K562 (cell line): ENCODE results near the gene RRH. TPM values are rescaled to one million over a fixed set of nuclear protein-coding genes. Genes with fewer than 3 reads are reported as not detected.

ENCODE experiments used
- ATAC-seq: fragments of 200-7000 bp; cut with Tn5 transposase; 3 replicates; pipeline ENCODE4 v1.9.1; 2020; ENCODE audit warnings: moderate library complexity
- BruUV-seq: library from RNA; stranded (reverse); fragments of 400-500 nt; replicated peaks from 2 replicates; lab custom pipeline; 2021; lab: Mats Ljungman, UMichigan
- CTCF ChIA-PET: fragments of 300-600 bp; formaldehyde crosslinking; extraction: SDS; loops from one replicate; lab custom pipeline; 2021; ENCODE audit warnings: low intra/inter-chr PET ratio; lab: Yijun Ruan, JAX
- POLR2A ChIA-PET: fragments of 300-600, 350-650 bp; sonication (Branson Sonifier 250); formaldehyde crosslinking; extraction: SDS; loops from one replicate; lab custom pipeline; 2021; ENCODE audit warnings: antibody characterized with exemption, inconsistent platforms; lab: Yijun Ruan, JAX
- DNase-seq, 4 experiments: peaks; one replicate each; pipeline versions ENCODE4 v3.0.0 to v3.0.0-alpha.2; 2011 to 2018; ENCODE audit warnings: low spot score in 3 of 4, mixed read lengths in 3 of 4; ENCODE audit errors: extremely low read depth in 1 of 4
- FAIRE-seq: peaks from 2 replicates; lab custom pipeline; 2011; peaks lifted over from hg19 to GRCh38; lab: Jason Lieb, UNC
- H2AFZ ChIP-seq: 2 replicates; pipeline ENCODE4 v1.6.0; 2011; ENCODE audit warnings: low read depth, low read length, control low read depth, inconsistent platforms
- H3K27ac ChIP-seq: fragments of 200-600 bp; 3 replicates; pipeline ENCODE4 v1.8.0; 2011; ENCODE audit warnings: low read depth, mild to moderate bottlenecking, control low read depth, inconsistent platforms, low read length, moderate library complexity, mixed read lengths; ENCODE audit errors: extremely low read depth
- H3K27me3 ChIP-seq, 2 experiments: fragments of 300-600 bp in 1 of 2; 2 replicates in 1 of 2; 3 replicates in 1 of 2; pipeline versions ENCODE4 v1.6.0 to v1.8.0; 2011; ENCODE audit warnings: inconsistent platforms in 2 of 2, low read length in 2 of 2, mild to moderate bottlenecking in 1 of 2, mixed read lengths in 1 of 2, moderate library complexity in 1 of 2; ENCODE audit not compliant: control insufficient read depth in 2 of 2, insufficient read depth in 2 of 2
- H3K36me3 ChIP-seq: fragments of 300-600 bp; 3 replicates; pipeline ENCODE4 v1.8.0; 2011; ENCODE audit warnings: mild to moderate bottlenecking, low read length, inconsistent platforms; ENCODE audit not compliant: control insufficient read depth, insufficient read depth
- H3K4me1 ChIP-seq, 2 experiments: fragments of 200-600 bp in 1 of 2; replicated peaks in 1 of 2; 2 replicates in 1 of 2; 3 replicates in 1 of 2; pipeline versions ENCODE4 v1.5.1 to v1.8.0; 2011; ENCODE audit warnings: inconsistent platforms in 2 of 2, low read length in 2 of 2, mild to moderate bottlenecking in 1 of 2, mixed read lengths in 1 of 2, moderate library complexity in 1 of 2; ENCODE audit not compliant: control insufficient read depth in 2 of 2, insufficient read depth in 2 of 2
- H3K4me2 ChIP-seq: 2 replicates; pipeline ENCODE4 v1.6.1; 2011; ENCODE audit warnings: low read length, control low read depth, inconsistent platforms, mixed read lengths; ENCODE audit not compliant: insufficient read depth
- H3K4me3 ChIP-seq: fragments of 200-600 bp; sonication (generic), shearing (Covaris generic); 2 replicates; pipeline ENCODE4 v1.5.1; 2016; ENCODE audit warnings: control low read depth, inconsistent platforms
- H3K79me2 ChIP-seq: fragments of 200-600 bp; 3 replicates; pipeline ENCODE4 v1.8.0; 2011; ENCODE audit warnings: low read length, inconsistent platforms; ENCODE audit not compliant: control insufficient read depth, insufficient read depth
- H3K9ac ChIP-seq, 2 experiments: 2 replicates each; pipeline versions ENCODE4 v1.6.0 to v1.6.1; 2011; ENCODE audit warnings: low read depth in 2 of 2, low read length in 2 of 2, control low read depth in 1 of 2, inconsistent platforms in 1 of 2, mild to moderate bottlenecking in 1 of 2, mixed read lengths in 1 of 2; ENCODE audit not compliant: insufficient read depth in 1 of 2
- H3K9me1 ChIP-seq: one replicate; pipeline ENCODE4 v1.6.0; 2011; ENCODE audit warnings: inconsistent platforms, mild to moderate bottlenecking, low read length, moderate library complexity; ENCODE audit not compliant: control insufficient read depth, insufficient read depth
- H3K9me3 ChIP-seq: replicated peaks from 2 replicates; pipeline ENCODE4 v1.5.1; 2011; ENCODE audit warnings: low read depth, low read length, inconsistent platforms; ENCODE audit not compliant: control insufficient read depth, insufficient read depth
- H4K20me1 ChIP-seq: replicated peaks from 2 replicates; pipeline ENCODE4 v1.6.1; 2011; ENCODE audit warnings: low read length, inconsistent platforms, mixed read lengths; ENCODE audit not compliant: control insufficient read depth, insufficient read depth
- DIDO1 ChIP-seq: fragments of 450-650 bp; IDR thresholded peaks from 2 replicates; pipeline ENCODE4 v1.6.1; 2016; ENCODE audit warnings: low read depth, missing biosample characterization, missing genetic modification characterization
- DMBX1 ChIP-seq: fragments of 250-450 bp; sonication (Bioruptor Pico); IDR thresholded peaks from 2 replicates; pipeline ENCODE4 v1.8.0; 2022; ENCODE audit warnings: inconsistent platforms, mild to moderate bottlenecking, moderate library complexity, borderline replicate concordance
- ETV1 ChIP-seq: fragments of 450-650 bp; conservative IDR thresholded peaks from 2 replicates; pipeline ENCODE4 v1.6.1; 2016; ENCODE audit warnings: missing genetic modification characterization, control low read depth, low read depth, missing compliant biosample characterization
- ZNF57 ChIP-seq: fragments of 450-650 bp; formaldehyde crosslinking; IDR thresholded peaks from 2 replicates; pipeline ENCODE4 v1.4.0; 2020; ENCODE audit warnings: mild to moderate bottlenecking, moderate library complexity
- ZNF76 ChIP-seq: fragments of 250-450 bp; sonication (Bioruptor Pico); IDR thresholded peaks from 2 replicates; pipeline ENCODE4 v1.4.0; 2020; ENCODE audit warnings: mild to moderate bottlenecking, moderate library complexity, borderline replicate concordance
- ZNF766 ChIP-seq: fragments of 200-800 bp; sonication (Bioruptor generic); conservative IDR thresholded peaks from 2 replicates; pipeline ENCODE4 v1.6.1; 2016; ENCODE audit warnings: missing genetic modification characterization, missing compliant biosample characterization
- WGBS: fragments of 100-300 bp; shearing (Covaris generic); methylation state at CpG from one replicate; pipeline ENCODE4 v1.1.6; 2016; ENCODE audit warnings: low coverage, mixed read lengths; ENCODE audit not compliant: insufficient coverage; ENCODE audit errors: missing lambda C conversion rate; 5-methylcytosine and 5-hydroxymethylcytosine counted together
- in situ Hi-C: fragments of 300-500 bp; cut with MboI; formaldehyde crosslinking; loops from 4 replicates; pipeline ENCODE4 v1.15.0; 2018; ENCODE audit warnings: inconsistent platforms, mixed read lengths
- intact Hi-C: fragments of 100-400 bp; cut with micrococcal nuclease; formaldehyde crosslinking; loops from 2 replicates; pipeline ENCODE4 v1.14.2; 2022
- polyA plus RNA-seq, 8 experiments: library from polyadenylated mRNA; depleted of rRNA in 4 of 8; stranded (reverse) in 5 of 8; unstranded in 3 of 8; fragments of >200 nt; fragmentation: Nextera tagmentation in 2 of 8; fragmentation: Illumina TruSeq in 1 of 8; extraction: Ambion mirVana in 2 of 8; extraction: Trizol in 1 of 8; gene quantifications; 2 replicates each; pipeline versions ENCODE4 v1.2.1 to v1.2.3, GENCODE V29; 2011 to 2014; ENCODE audit warnings: inconsistent platforms in 1 of 8, missing spikeins in 1 of 8
- total RNA-seq, 7 experiments: library from RNA; depleted of rRNA in 6 of 7; stranded (reverse); fragments of >200 nt in 6 of 7; fragmentation: Illumina TruSeq in 2 of 7; extraction: Trizol in 2 of 7; gene quantifications; 2 replicates each; pipeline versions ENCODE4 v1.2.1 to v1.2.3, GENCODE V29; 2011 to 2021; ENCODE audit warnings: low replicate concordance in 1 of 7
- TF ChIP-seq, protein P1 (sequence below): fragments of 250-450 bp; sonication (Bioruptor Pico); IDR thresholded peaks from 2 replicates; pipeline ENCODE4 v1.4.0; 2020

RRH gene
- total and polyA plus RNA-seq, 9 of the 15 experiments (the other 6 are each of a cell fraction or from before 2014, with no cell fraction given): 0.04 to 0.31 (median 0.12) TPM; not detected in 3

DNA sequence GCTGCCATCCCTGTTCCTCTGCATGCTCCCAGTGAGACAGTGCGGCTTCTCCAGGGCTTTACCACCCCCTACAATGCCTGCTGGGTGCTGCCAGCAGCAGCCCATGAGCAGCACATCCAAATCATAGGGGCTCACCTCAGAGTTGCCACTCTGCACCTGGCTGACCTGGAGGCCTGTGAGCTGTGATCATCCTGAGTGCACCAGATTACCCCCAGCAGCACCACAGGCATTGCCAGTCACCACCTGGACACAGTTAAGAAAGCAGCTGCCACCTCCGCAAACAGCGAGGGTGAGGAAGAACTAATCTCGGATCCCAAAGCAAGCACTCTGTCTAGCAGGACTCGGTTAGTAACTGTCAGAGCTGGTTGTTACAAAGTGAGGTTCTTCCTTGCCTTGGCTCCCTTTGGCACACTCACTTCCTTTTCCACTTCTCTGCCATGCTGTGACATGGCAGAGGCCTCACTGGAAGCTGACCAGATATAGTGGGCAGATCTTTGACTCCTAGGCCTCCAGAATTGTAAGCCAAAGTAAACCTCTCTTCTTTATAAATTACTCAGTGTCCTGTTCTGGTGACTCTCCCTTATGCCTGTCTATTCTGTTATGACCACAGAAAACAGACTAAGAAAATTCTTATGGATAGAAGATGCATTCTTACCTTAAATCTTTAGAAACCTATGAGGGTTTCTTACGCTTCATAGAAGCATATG, 45.3 kb downstream of the RRH start:
- H3K9me1 ChIP-seq: no peaks in the 10 kb centered on the region
- H4K20me1 ChIP-seq: no peaks in the 10 kb centered on the region
- H3K27me3 ChIP-seq: no peaks in the 10 kb centered on the region
- no peaks in the 10 kb centered on the region for H3K79me2 ChIP-seq
- H3K36me3 ChIP-seq: no peaks in the 10 kb centered on the region
- 49% methylated on average over 6 of the region's 6 CpGs for WGBS
- DNase-seq: no peak
- no peak overlapping the region for H3K4me2 ChIP-seq
- no peak overlapping the region for H2AFZ ChIP-seq
- H3K4me3 ChIP-seq: no peak overlapping the region
- no peak overlapping the region for H3K27ac ChIP-seq
- CTCF ChIA-PET: no interaction called here
- BruUV-seq: no TSS peak
- H3K9me3 ChIP-seq: no peaks in the 10 kb centered on the region
- intact Hi-C loops: no loop called here
- in situ Hi-C loops: no loop called here
- POLR2A ChIA-PET: interaction anchor here (1.4 kb wide), 1 partner anchor 14 kb away, joined by 4 read pairs; no protein-coding TSS in a partner anchor
- FAIRE-seq: no peak
- ATAC-seq: no peak
- peak overlapping the region in 1 of 2 experiments; percentile 10; a peak in 1 of 4 replicates for H3K9ac ChIP-seq
- TF ChIP-seq DMBX1 (CRISPR knock-in tag): peak; percentile 39; the same call in 1 of the 2 replicates
- TF ChIP-seq DIDO1 (tag): no peak
- TF ChIP-seq ETV1: 0 out of 2 replicates have a peak, but pooled peaks have one; percentile 23
- TF ChIP-seq, protein P1, sequence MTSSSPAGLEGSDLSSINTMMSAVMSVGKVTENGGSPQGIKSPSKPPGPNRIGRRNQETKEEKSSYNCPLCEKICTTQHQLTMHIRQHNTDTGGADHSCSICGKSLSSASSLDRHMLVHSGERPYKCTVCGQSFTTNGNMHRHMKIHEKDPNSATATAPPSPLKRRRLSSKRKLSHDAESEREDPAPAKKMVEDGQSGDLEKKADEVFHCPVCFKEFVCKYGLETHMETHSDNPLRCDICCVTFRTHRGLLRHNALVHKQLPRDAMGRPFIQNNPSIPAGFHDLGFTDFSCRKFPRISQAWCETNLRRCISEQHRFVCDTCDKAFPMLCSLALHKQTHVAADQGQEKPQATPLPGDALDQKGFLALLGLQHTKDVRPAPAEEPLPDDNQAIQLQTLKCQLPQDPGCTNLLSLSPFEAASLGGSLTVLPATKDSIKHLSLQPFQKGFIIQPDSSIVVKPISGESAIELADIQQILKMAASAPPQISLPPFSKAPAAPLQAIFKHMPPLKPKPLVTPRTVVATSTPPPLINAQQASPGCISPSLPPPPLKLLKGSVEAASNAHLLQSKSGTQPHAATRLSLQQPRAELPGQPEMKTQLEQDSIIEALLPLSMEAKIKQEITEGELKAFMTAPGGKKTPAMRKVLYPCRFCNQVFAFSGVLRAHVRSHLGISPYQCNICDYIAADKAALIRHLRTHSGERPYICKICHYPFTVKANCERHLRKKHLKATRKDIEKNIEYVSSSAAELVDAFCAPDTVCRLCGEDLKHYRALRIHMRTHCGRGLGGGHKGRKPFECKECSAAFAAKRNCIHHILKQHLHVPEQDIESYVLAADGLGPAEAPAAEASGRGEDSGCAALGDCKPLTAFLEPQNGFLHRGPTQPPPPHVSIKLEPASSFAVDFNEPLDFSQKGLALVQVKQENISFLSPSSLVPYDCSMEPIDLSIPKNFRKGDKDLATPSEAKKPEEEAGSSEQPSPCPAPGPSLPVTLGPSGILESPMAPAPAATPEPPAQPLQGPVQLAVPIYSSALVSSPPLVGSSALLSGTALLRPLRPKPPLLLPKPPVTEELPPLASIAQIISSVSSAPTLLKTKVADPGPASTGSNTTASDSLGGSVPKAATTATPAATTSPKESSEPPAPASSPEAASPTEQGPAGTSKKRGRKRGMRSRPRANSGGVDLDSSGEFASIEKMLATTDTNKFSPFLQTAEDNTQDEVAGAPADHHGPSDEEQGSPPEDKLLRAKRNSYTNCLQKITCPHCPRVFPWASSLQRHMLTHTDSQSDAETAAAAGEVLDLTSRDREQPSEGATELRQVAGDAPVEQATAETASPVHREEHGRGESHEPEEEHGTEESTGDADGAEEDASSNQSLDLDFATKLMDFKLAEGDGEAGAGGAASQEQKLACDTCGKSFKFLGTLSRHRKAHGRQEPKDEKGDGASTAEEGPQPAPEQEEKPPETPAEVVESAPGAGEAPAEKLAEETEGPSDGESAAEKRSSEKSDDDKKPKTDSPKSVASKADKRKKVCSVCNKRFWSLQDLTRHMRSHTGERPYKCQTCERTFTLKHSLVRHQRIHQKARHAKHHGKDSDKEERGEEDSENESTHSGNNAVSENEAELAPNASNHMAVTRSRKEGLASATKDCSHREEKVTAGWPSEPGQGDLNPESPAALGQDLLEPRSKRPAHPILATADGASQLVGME (CRISPR knock-in tag): peak; percentile 71; the same call in 1 of the 2 replicates
- TF ChIP-seq ZNF57: no peak
- 0 out of 2 replicates have a peak, but pooled peaks have one; percentile 31 for TF ChIP-seq ZNF76 (CRISPR knock-in tag)
- TF ChIP-seq ZNF766 (CRISPR knock-in tag): 0 out of 2 replicates have a peak, but pooled peaks have one; percentile 10
- peaks cover 0 to 12% of the 10 kb centered on the region in 2 experiments; a peak in 2 of 5 replicates for H3K4me1 ChIP-seq
